Measurements from ENCODE around the gene LARGE1. TPM values are rescaled to one million over a fixed set of nuclear protein-coding genes. Genes with fewer than 3 reads are reported as not detected.

The LARGE1 gene
- total and polyA plus RNA-seq, 2 experiments from 2014 or later: 1.5 to 12.8 TPM

DNA sequence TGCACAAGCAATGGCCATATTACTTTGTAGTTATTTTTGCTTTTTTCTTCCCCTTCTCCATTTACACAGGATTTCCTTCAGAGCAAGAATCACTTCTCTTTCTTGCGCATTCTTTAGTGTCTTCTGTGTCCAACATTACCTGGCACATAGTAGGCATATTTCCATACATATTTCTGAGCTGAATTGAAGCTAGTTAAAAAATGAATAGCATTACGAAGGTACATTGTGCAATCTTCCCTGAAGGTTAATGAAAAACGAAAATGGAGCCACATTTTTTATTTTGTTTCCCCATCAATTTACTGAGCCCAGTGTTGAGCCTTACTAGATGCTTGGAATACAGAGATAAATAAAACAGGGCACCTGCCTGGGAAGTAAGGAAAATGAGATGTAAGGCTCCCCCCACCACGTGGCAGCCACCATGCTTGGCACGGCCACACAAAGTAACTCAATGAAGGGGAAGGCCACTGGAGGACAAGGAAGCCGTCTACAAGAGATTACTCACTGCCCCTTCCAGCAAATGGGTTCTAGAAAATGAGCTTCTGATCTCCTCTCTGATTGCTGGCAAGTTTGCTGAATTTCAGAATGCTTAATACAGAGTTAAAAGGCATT, 381.9 kb downstream of the LARGE1 start:
- in situ Hi-C loops (cut with MboI): no loop called here
- no peak overlapping the region for H3K27ac ChIP-seq
- DNase-seq: no peak
- H3K36me3 ChIP-seq (ENCODE audit: low read depth): no peaks in the 10 kb centered on the region
- WGBS, 2 experiments (ENCODE audit: low coverage in 1 of 2, low lambda C conversion rate in 2 of 2, missing lambda C conversion rate in 2 of 2): 80 to 89% methylated on average over 6 of the region's 6 CpGs
- no peak overlapping the region for H3K4me2 ChIP-seq (ENCODE audit: unreplicated experiment)
- no peaks in the 10 kb centered on the region for H3F3A ChIP-seq (ENCODE audit: insufficient read depth)
- no peak overlapping the region for H3K4me3 ChIP-seq
- H3K9me2 ChIP-seq (ENCODE audit: insufficient read depth): no peaks in the 10 kb centered on the region
- no peak overlapping the region for H2AFZ ChIP-seq
- no peaks in the 10 kb centered on the region for H3K79me2 ChIP-seq (ENCODE audit: insufficient read depth)
- H3K9ac ChIP-seq: no peak overlapping the region
- no peak for TF ChIP-seq EZH2 (IDR thresholded peaks at IDR 0.05; ENCODE audit: insufficient read depth, poor library complexity, severe bottlenecking)
- TF ChIP-seq EZH2phosphoT487 (IDR thresholded peaks at IDR 0.05; ENCODE audit: insufficient read depth, low read depth): no peak
- peaks cover 9% of the 10 kb centered on the region; the same call in 1 of the 2 replicates for H3K4me1 ChIP-seq (ENCODE audit: insufficient read depth)
- no peaks in the 10 kb centered on the region for H3K9me3 ChIP-seq (ENCODE audit: low read depth)
- H3K27me3 ChIP-seq (replicated peaks; ENCODE audit: insufficient read depth): no peaks in the 10 kb centered on the region
- H4K20me1 ChIP-seq (ENCODE audit: insufficient read depth): no peaks in the 10 kb centered on the region

DNA sequence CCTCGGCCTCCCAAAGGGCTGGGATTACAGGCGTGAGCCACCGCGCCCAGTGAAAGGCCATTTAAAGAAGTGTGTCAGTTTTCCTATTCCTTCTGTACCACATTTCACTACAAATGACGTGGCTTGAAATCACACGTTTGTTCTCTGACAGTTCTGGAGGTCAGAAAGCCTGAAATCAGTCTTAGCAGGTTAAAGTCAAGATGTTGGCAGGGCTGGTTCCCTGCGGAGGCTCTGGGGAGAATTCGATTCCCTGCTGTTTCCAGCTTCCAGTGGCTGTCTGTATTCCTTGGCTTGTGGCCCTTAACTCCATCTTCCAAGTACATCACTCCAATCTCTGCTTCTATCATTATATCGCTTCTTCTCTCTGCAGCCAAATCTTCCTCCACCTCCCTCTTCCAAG, 383.2 kb downstream of the LARGE1 start:
- Histone ChIP-seq H3K4me1 (ENCODE audit: insufficient read depth) (no peaks in the 10 kb centered on the region), H3K9ac (no peak overlapping the region), H3K9me3 (ENCODE audit: low read depth) (no peaks in the 10 kb centered on the region), H3K79me2 (ENCODE audit: insufficient read depth) (no peaks in the 10 kb centered on the region), H3K4me3 (no peak overlapping the region), H2AFZ (no peak overlapping the region), H3K36me3 (ENCODE audit: low read depth) (no peaks in the 10 kb centered on the region), H3K4me2 (ENCODE audit: unreplicated experiment) (no peak overlapping the region), H4K20me1 (ENCODE audit: insufficient read depth) (no peaks in the 10 kb centered on the region), H3K27ac (no peak overlapping the region), H3K9me2 (ENCODE audit: insufficient read depth) (no peaks in the 10 kb centered on the region), H3F3A (ENCODE audit: insufficient read depth) (no peaks in the 10 kb centered on the region), H3K27me3 (replicated peaks; ENCODE audit: insufficient read depth) (no peaks in the 10 kb centered on the region)
- DNase-seq: no peak
- no peak for TF ChIP-seq EZH2phosphoT487 (IDR thresholded peaks at IDR 0.05; ENCODE audit: insufficient read depth, low read depth)
- WGBS, 2 experiments (ENCODE audit: low coverage in 1 of 2, low lambda C conversion rate in 2 of 2, missing lambda C conversion rate in 2 of 2): 66 to 76% methylated on average over 9 of the region's 9 CpGs
- in situ Hi-C loops (cut with MboI): no loop called here

DNA sequence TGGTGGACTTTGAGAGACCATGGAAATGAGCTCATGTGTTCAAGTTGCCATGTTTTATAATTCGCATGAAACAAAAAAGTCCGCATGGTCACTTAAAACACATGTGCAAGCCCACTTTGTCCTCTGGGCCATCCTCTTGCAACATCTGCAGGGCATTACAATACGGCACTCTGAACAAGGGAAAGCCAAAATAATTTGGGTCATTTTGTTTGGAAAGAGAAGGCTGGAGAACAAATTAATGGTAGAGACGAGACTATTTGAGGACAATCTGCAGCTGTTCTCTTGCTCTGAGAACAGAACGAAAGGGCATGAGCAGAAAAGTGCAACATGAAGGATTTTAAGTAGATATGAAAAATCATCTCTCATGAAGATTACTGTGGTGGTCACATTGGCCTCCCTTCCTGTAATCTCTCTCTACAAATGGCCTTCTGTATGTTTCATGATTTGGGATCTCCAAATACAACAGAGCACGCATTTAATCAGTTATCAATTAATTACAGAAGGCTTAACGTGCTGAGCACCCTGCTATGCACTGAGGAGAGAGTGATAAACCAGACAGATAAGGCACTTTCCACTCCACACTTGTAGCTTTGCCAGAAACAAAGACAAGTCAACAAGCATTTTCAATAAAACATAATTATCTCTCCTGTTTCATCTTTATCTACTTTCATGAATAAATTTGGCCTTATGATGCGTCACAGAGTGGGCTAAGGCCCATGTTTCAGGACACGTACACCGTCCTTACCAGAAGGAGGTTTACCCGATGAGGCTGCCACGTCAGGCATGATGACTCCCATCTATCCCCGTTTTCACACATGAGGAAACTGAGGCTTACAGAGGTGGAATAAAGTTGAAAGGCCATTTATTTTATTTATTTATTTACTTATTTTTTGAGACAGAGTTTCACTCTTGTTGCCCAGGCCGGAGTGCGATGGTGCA, 384.1 kb downstream of the LARGE1 start:
- H3K36me3 ChIP-seq (ENCODE audit: low read depth): no peaks in the 10 kb centered on the region
- 73 to 75% methylated on average over 15 of the region's 15 CpGs for WGBS, 2 experiments (ENCODE audit: low coverage in 1 of 2, low lambda C conversion rate in 2 of 2, missing lambda C conversion rate in 2 of 2)
- no peak for TF ChIP-seq EZH2phosphoT487 (IDR thresholded peaks at IDR 0.05; ENCODE audit: insufficient read depth, low read depth)
- no peak for TF ChIP-seq EZH2 (IDR thresholded peaks at IDR 0.05; ENCODE audit: insufficient read depth, poor library complexity, severe bottlenecking)
- H3K79me2 ChIP-seq (ENCODE audit: insufficient read depth): no peaks in the 10 kb centered on the region
- DNase-seq: no peak
- no peaks in the 10 kb centered on the region for H3K4me1 ChIP-seq (ENCODE audit: insufficient read depth)
- no peak overlapping the region for H3K4me3 ChIP-seq
- no peak overlapping the region for H3K27ac ChIP-seq
- no peaks in the 10 kb centered on the region for H3F3A ChIP-seq (ENCODE audit: insufficient read depth)
- no peaks in the 10 kb centered on the region for H3K9me2 ChIP-seq (ENCODE audit: insufficient read depth)
- no peaks in the 10 kb centered on the region for H4K20me1 ChIP-seq (ENCODE audit: insufficient read depth)
- in situ Hi-C loops (cut with MboI): no loop called here
- no peak overlapping the region for H3K4me2 ChIP-seq (ENCODE audit: unreplicated experiment)
- no peaks in the 10 kb centered on the region for H3K27me3 ChIP-seq (replicated peaks; ENCODE audit: insufficient read depth)
- H3K9me3 ChIP-seq (ENCODE audit: low read depth): no peaks in the 10 kb centered on the region
- no peak overlapping the region for H3K9ac ChIP-seq
- H2AFZ ChIP-seq: no peak overlapping the region

DNA sequence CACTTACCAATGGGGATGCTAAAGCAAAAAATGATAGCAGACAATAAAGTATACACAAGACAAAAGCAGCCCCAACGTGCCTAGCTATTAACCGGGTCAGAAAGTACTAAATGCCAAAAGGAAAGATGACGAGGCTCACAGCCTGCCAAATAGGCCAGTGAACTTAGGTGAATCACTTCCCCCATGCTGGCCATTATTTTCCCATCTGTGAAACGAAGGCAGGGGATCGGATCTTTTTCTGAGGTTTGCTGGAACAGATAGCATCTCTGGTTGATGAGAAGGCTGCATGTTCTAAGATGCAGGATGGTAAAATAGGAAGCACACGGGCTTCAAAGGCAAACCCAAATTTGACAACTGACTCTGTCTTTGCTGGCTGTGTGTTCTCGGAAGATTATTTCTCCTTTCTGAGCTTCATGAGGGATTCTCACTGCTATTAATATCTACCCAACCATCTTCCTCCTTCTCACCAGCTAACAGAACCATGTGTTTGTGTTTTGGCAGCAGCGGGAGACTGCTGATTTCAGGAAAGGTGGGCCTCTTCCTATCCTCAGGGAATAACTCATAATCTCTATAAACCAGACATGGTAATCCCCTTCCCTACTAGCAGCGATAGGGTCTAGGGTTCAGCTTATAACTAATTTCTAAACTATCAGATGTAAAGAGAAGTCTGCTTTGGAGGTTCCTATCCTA, 390.7 kb downstream of the LARGE1 start:
- 39 to 45% methylated on average over 9 of the region's 9 CpGs for WGBS, 2 experiments (ENCODE audit: low coverage in 1 of 2, low lambda C conversion rate in 2 of 2, missing lambda C conversion rate in 2 of 2)
- Histone ChIP-seq H3K9ac (no peak overlapping the region), H3K27me3 (replicated peaks; ENCODE audit: insufficient read depth) (no peaks in the 10 kb centered on the region), H3K27ac (no peak overlapping the region), H3K9me2 (ENCODE audit: insufficient read depth) (no peaks in the 10 kb centered on the region), H3K4me2 (ENCODE audit: unreplicated experiment) (peak overlapping the region; percentile 11), H3K79me2 (ENCODE audit: insufficient read depth) (no peaks in the 10 kb centered on the region), H3F3A (ENCODE audit: insufficient read depth) (peaks cover 13% of the 10 kb centered on the region), H3K4me1 (ENCODE audit: insufficient read depth) (peaks cover 5% of the 10 kb centered on the region; the same call in 1 of the 2 replicates), H2AFZ (no peak overlapping the region), H4K20me1 (ENCODE audit: insufficient read depth) (no peaks in the 10 kb centered on the region), H3K9me3 (ENCODE audit: low read depth) (no peaks in the 10 kb centered on the region), H3K4me3 (no peak overlapping the region), H3K36me3 (ENCODE audit: low read depth) (no peaks in the 10 kb centered on the region)
- in situ Hi-C loops (cut with MboI): no loop called here
- peak; percentile 85 for DNase-seq
- TF ChIP-seq EZH2phosphoT487 (IDR thresholded peaks at IDR 0.05; ENCODE audit: insufficient read depth, low read depth) (no peak), EZH2 (IDR thresholded peaks at IDR 0.05; ENCODE audit: insufficient read depth, poor library complexity, severe bottlenecking) (no peak)

Measured in GM23248 (cell line).